ENCODE data around the gene CFAP299. TPM values are rescaled to one million over a fixed set of nuclear protein-coding genes. Genes with fewer than 3 reads are reported as not detected.

The CFAP299 gene
- total and polyA plus RNA-seq, 2 of the 13 experiments (the other 11 are each of a cell fraction or from before 2014, with no cell fraction given), result not detected

DNA sequence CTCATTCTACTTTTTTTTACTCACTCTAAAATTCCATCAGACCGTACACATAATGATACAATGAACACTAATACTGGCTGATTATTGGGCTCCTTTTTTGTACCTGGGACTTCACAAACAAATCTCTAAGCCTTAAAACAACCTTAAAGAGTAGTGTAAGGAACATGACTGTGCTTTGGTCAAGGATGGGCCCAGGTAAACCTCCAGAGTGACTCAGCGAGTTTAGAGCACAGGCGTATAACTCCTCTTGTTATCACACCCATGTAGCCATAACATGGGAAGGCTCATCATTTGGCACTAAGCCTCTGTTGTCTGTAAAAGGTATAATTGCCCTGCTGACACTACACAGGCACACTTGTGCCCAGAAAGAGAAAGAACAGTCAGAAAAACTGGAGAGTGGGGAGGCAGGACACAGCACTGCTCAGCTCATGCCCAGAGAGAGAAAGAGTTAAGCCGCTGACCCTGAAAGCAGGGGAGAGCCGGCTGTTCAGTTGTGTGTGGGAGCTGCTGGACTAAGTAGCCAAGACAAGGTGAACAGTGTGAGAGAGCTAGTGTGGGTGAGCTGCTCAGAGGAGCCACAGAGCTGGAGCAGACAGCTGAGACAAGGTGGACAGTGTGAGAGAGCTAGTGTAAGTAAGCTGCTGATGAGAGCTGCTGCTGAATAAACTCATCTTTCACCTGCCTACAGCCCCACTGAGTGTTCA, 375.4 kb downstream of the CFAP299 start (continued):
- no peak for TF ChIP-seq ZFY (CRISPR knock-in tag; IDR thresholded peaks at IDR 0.05)
- TF ChIP-seq TAF1 (CRISPR knock-in tag; IDR thresholded peaks at IDR 0.05), result no peak
- TF ChIP-seq HMGA1 (CRISPR knock-in tag; conservative IDR thresholded peaks at IDR 0.05), result no peak
- TF ChIP-seq NR2C2 (CRISPR knock-in tag; IDR thresholded peaks at IDR 0.05; ENCODE audit: borderline replicate concordance), result no peak
- TF ChIP-seq ZNF678 (CRISPR knock-in tag; IDR thresholded peaks at IDR 0.05), result no peak
- TF ChIP-seq, protein P1, sequence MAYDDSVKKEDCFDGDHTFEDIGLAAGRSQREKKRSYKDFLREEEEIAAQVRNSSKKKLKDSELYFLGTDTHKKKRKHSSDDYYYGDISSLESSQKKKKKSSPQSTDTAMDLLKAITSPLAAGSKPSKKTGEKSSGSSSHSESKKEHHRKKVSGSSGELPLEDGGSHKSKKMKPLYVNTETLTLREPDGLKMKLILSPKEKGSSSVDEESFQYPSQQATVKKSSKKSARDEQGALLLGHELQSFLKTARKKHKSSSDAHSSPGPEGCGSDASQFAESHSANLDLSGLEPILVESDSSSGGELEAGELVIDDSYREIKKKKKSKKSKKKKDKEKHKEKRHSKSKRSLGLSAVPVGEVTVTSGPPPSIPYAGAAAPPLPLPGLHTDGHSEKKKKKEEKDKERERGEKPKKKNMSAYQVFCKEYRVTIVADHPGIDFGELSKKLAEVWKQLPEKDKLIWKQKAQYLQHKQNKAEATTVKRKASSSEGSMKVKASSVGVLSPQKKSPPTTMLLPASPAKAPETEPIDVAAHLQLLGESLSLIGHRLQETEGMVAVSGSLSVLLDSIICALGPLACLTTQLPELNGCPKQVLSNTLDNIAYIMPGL (CRISPR knock-in tag; IDR thresholded peaks at IDR 0.05; ENCODE audit: borderline replicate concordance in 1 of 2, low read depth in 1 of 2), result no peak
- TF ChIP-seq, protein P2, sequence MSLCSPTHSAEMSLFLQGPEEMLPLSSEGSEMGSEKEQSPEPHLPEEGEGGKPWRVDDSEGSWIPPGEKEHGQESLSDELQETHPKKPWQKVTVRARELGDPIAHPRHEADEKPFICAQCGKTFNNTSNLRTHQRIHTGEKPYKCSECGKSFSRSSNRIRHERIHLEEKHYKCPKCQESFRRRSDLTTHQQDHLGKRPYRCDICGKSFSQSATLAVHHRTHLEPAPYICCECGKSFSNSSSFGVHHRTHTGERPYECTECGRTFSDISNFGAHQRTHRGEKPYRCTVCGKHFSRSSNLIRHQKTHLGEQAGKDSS (CRISPR knock-in tag; IDR thresholded peaks at IDR 0.05; ENCODE audit: borderline replicate concordance, low read depth), result no peak
- TF ChIP-seq ONECUT2 (CRISPR knock-in tag; IDR thresholded peaks at IDR 0.05), result no peak
- TF ChIP-seq ZNF205 (CRISPR knock-in tag; IDR thresholded peaks at IDR 0.05), result no peak
- no peak for TF ChIP-seq ZNF547 (CRISPR knock-in tag; IDR thresholded peaks at IDR 0.05)
- no peak for TF ChIP-seq SNAI1 (CRISPR knock-in tag; IDR thresholded peaks at IDR 0.05; ENCODE audit: borderline replicate concordance)
- no peak for TF ChIP-seq RFXAP (CRISPR knock-in tag; IDR thresholded peaks at IDR 0.05; ENCODE audit: borderline replicate concordance)

All from HepG2 (cell line).